Measurements from ENCODE around the gene MTHFD2.

MTHFD2 gene

DNA sequence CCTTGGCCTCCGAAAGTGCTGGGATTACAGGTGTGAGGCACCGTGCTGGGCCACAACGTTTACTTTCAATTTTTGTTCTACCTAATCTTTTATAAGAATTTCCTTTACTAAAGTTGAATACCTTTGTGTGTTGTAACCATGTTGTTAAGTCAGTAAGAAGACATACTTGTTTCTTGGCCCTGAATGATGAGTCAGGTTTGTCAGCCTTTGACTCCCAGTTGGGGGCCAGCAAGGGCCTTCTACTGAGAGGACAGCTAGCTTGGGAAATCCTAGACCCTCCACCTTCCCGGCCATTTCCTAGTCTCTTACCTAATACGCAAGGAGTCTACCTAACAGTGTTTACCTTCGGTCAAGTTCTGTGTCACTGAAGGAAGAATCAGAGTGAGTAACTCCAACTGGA lies 22.7 kb downstream of the MTHFD2 start:
- TF ChIP-seq, protein P1, sequence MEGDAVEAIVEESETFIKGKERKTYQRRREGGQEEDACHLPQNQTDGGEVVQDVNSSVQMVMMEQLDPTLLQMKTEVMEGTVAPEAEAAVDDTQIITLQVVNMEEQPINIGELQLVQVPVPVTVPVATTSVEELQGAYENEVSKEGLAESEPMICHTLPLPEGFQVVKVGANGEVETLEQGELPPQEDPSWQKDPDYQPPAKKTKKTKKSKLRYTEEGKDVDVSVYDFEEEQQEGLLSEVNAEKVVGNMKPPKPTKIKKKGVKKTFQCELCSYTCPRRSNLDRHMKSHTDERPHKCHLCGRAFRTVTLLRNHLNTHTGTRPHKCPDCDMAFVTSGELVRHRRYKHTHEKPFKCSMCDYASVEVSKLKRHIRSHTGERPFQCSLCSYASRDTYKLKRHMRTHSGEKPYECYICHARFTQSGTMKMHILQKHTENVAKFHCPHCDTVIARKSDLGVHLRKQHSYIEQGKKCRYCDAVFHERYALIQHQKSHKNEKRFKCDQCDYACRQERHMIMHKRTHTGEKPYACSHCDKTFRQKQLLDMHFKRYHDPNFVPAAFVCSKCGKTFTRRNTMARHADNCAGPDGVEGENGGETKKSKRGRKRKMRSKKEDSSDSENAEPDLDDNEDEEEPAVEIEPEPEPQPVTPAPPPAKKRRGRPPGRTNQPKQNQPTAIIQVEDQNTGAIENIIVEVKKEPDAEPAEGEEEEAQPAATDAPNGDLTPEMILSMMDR (IDR thresholded peaks at IDR 0.05; ENCODE audit: borderline replicate concordance, insufficient read depth, low read depth, low read length), result no peak
- no peak overlapping the region for H3K4me3 ChIP-seq (ENCODE audit: low read depth, low read length)

- no peak overlapping the region for H3K4me3 ChIP-seq (ENCODE audit: low read depth, low read length)
- TF ChIP-seq, protein P1 (IDR thresholded peaks at IDR 0.05; ENCODE audit: borderline replicate concordance, insufficient read depth, low read depth, low read length), result no peak
Observed at GRCh38 chr2:74221604-74222299, 23.3 kb downstream of the MTHFD2 start.

GRCh38 chr2:74222300-74222650 lies 23.9 kb downstream of the MTHFD2 start:
- H3K4me3 ChIP-seq (ENCODE audit: low read depth, low read length), result no peak overlapping the region
- TF ChIP-seq, protein P1 (IDR thresholded peaks at IDR 0.05; ENCODE audit: borderline replicate concordance, insufficient read depth, low read depth, low read length), result no peak

GRCh38 chr2:74223941-74224770 lies 25.7 kb downstream of the MTHFD2 start:
- H3K4me3 ChIP-seq (ENCODE audit: low read depth, low read length), result no peak overlapping the region
- TF ChIP-seq, protein P1 (IDR thresholded peaks at IDR 0.05; ENCODE audit: borderline replicate concordance, insufficient read depth, low read depth, low read length), result no peak

GRCh38 chr2:74225698-74226459 lies 27.5 kb downstream of the MTHFD2 start:
- no peak overlapping the region for H3K4me3 ChIP-seq (ENCODE audit: low read depth, low read length)
- TF ChIP-seq, protein P1 (IDR thresholded peaks at IDR 0.05; ENCODE audit: borderline replicate concordance, insufficient read depth, low read depth, low read length), result no peak

DNA sequence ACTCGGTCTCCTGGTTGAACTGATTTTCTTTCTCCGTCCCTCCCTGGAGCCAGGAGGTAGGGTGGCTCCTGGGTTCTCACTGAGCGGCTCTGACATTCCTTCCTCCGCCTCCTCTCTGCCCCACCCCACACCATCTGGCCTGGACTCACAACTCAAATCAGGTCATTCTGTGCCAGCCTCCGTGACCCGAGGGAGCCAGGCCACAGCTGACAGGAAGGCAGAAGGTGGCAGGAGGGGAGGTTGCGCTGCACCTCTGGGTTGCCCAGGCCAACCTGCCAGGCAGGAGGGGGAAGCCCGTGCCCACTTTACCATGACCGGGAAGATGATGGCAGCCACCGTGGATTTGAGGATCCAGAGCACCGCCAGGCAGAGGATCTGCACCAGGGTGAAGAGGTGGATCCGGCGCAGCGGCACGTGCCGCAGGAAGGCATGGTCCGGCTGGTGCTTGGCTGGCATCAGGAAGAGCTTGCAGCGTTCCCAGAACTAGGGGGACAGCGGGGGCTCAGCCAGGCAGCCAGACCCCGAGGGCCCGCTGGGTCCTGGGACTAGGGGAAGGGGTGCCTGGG lies 28.3 kb downstream of the MTHFD2 start:
- TF ChIP-seq, protein P1 (IDR thresholded peaks at IDR 0.05; ENCODE audit: borderline replicate concordance, insufficient read depth, low read depth, low read length), result no peak
- no peak overlapping the region for H3K4me3 ChIP-seq (ENCODE audit: low read depth, low read length)
